ENCODE results near the gene LRRC61.

LRRC61 gene

GRCh38 chr7:150327308-150327707, 4.2 kb downstream of the LRRC61 start:
- H3K4me3 ChIP-seq (replicated peaks; ENCODE audit: low read depth, low read length), result no peak overlapping the region
- TF ChIP-seq CTCF (IDR thresholded peaks at IDR 0.05; ENCODE audit: low read length, missing control alignments), result no peak
- no peak for DNase-seq (ENCODE audit: low read depth)

GRCh38 chr7:150329331-150330120, 6.4 kb downstream of the LRRC61 start:
- DNase-seq (ENCODE audit: low read depth), result no peak

DNA sequence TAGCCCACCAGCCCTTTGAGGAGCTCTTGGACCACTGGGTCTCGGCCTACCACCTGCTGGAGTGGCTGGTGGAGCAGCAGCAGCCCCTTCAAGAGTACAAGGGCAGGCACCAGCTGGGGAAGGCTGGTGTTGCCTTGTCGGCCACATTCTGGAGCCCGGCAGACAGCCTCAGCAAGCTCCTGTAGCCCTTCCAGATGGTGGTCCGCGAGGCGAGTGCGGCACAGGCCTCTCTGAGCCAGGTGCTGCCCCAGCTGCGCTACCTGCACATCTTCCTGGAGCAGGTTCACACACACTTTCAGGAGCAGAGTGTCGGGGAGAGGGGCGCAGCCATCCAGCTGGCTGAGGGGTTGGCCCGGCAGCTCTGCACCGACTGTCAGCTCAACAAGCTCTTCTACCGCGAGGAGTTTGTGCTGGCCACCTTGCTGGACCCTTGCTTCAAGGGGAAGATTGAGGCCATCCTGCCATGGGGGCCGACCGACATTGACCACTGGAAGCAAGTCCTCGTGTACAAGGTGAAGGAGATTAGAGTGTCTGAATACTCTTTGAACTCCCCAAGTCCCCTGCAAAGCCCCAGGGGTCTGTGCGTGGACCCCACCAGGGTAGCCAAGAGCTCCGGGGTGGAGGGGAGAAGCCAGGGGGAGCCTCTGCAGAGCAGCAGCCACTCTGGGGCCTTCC, 7.2 kb downstream of the LRRC61 start:
- no peak for DNase-seq (ENCODE audit: low read depth)
- no peak overlapping the region for H3K4me3 ChIP-seq (replicated peaks; ENCODE audit: low read depth, low read length)
- no peak for TF ChIP-seq CTCF (IDR thresholded peaks at IDR 0.05; ENCODE audit: low read length, missing control alignments)

More at GRCh38 chr7:150329331-150330120, 6.4 kb downstream of the LRRC61 start:
- no peak for TF ChIP-seq CTCF (IDR thresholded peaks at IDR 0.05; ENCODE audit: low read length, missing control alignments)
- H3K4me3 ChIP-seq (replicated peaks; ENCODE audit: low read depth, low read length), result no peak overlapping the region

DNA sequence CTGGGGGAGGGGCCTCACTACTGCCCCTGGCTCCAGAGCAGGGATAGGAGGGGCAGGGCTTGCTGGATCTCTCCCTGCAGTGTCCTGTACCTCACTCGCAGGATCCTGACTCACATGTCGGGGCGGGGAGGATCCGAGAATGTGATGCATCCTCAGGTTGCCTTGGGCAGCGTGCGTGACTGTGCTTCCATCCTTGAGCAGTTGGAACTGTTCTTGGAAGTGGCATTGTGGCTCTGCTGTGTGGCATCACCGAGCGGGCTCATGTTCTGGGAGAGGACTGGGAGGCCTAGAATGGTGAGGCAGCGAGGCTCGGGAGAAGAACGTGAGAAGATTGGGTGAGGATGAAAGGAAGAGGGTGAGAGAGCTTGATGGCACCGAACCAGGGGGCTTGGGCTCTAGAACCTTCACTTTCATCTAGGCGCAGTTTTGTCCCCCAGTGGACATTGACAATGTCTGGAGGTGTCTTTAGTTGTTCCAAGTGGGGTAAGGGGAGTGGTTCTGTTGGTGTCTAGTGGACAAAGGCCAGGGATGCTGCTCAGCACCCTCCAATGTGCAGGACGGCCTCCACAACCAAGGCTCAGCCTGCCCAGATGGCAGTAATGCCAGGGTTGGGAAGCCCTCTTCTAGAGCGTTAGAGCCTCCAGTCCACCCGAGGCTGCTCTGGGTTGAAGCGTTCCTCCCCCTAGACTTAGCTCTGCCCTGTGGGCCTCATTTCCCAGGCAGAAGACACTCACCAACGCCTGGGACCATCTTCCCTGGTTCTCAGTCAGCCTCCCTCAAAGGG, 9.9 kb downstream of the LRRC61 start:
- no peak for DNase-seq (ENCODE audit: low read depth)
- TF ChIP-seq CTCF (IDR thresholded peaks at IDR 0.05; ENCODE audit: low read length, missing control alignments), result no peak
- no peak overlapping the region for H3K4me3 ChIP-seq (replicated peaks; ENCODE audit: low read depth, low read length)

- no peak for DNase-seq (ENCODE audit: low read depth)
- TF ChIP-seq CTCF (IDR thresholded peaks at IDR 0.05; ENCODE audit: low read length, missing control alignments), result no peak
- no peak overlapping the region for H3K4me3 ChIP-seq (replicated peaks; ENCODE audit: low read depth, low read length)
Observed at GRCh38 chr7:150333659-150334058, 10.5 kb downstream of the LRRC61 start.

DNA sequence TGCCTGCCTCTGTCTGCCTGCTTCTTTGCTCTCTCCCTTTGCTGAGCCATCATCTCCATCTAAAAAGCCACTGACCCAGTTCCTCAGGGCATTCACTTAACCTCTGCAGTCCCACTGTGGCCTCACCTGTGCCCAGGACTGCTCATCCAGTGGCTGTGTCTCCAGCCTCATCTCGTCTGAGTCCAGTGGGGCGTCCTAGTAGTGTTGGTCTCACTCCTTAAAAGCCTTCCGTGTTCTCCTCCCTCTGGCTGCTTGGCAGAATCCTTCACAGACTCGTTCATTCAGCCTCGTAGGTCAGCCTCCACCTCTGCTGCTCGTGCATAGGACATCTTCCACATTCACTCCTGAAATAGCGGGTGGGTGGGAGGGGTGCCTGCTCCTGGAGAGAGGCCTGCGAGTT, 11.0 kb downstream of the LRRC61 start:
- no peak for TF ChIP-seq CTCF (IDR thresholded peaks at IDR 0.05; ENCODE audit: low read length, missing control alignments)
- H3K4me3 ChIP-seq (replicated peaks; ENCODE audit: low read depth, low read length), result no peak overlapping the region
- no peak for DNase-seq (ENCODE audit: low read depth)

All from fibroblast of pulmonary artery (primary cell).